OCI-LY7 (cell line): ENCODE data around the gene RAD9B. TPM values are rescaled to one million over a fixed set of nuclear protein-coding genes. Genes with fewer than 3 reads are reported as not detected.

Experiments
- BruUV-seq: library from RNA; stranded (reverse); fragments of 400-500 nt; replicated peaks from 2 replicates; lab custom pipeline; 2021; lab: Mats Ljungman, UMichigan
- CTCF ChIA-PET: fragments of 300-600 bp; sonication (Branson Sonifier 250); formaldehyde crosslinking; loops from one replicate; lab custom pipeline; 2022; ENCODE audit warnings: antibody characterized with exemption; ENCODE audit not compliant: unreplicated experiment; lab: Charles Lee
- POLR2A ChIA-PET: fragments of 300-600 bp; sonication (Branson Sonifier 250); formaldehyde crosslinking; loops from one replicate; lab custom pipeline; 2022; ENCODE audit warnings: antibody characterized with exemption; lab: Charles Lee
- DNase-seq: peaks from one replicate; pipeline ENCODE4 v3.0.0-alpha.2; 2015; ENCODE audit warnings: low spot score
- H2AFZ ChIP-seq: fragments of 200-600 bp; sonication (generic), shearing (Covaris generic); 2 replicates; pipeline ENCODE4 v1.6.1; 2014; ENCODE audit warnings: mild to moderate bottlenecking, antibody characterized with exemption, low read length, moderate library complexity
- H3K27ac ChIP-seq: fragments of 200-600 bp; sonication (generic); 2 replicates; pipeline ENCODE4 v1.5.1; 2014; ENCODE audit warnings: mixed run types, low read depth, mild to moderate bottlenecking, moderate library complexity, low read length, inconsistent platforms; ENCODE audit not compliant: poor library complexity, severe bottlenecking
- H3K36me3 ChIP-seq: fragments of 200-600 bp; sonication (generic); 2 replicates; pipeline ENCODE4 v1.6.1; 2014; ENCODE audit warnings: mild to moderate bottlenecking, antibody characterized with exemption, low read length, moderate library complexity, mixed read lengths; ENCODE audit not compliant: insufficient read depth
- H3K4me1 ChIP-seq: fragments of 200-600 bp; sonication (generic); 2 replicates; pipeline ENCODE4 v1.5.1; 2014; ENCODE audit warnings: mild to moderate bottlenecking, low read length; ENCODE audit not compliant: insufficient read depth, poor library complexity, severe bottlenecking
- H3K4me2 ChIP-seq: fragments of 200-600 bp; sonication (generic); 2 replicates; pipeline ENCODE4 v1.6.1; 2014; ENCODE audit warnings: mild to moderate bottlenecking, low read length
- H3K4me3 ChIP-seq: fragments of 200-600 bp; sonication (generic); 2 replicates; pipeline ENCODE4 v1.5.1; 2014; ENCODE audit warnings: mild to moderate bottlenecking, low read depth, low read length; ENCODE audit not compliant: poor library complexity, severe bottlenecking
- H3K79me2 ChIP-seq: fragments of 200-600 bp; sonication (generic); 2 replicates; pipeline ENCODE4 v1.6.1; 2016; ENCODE audit warnings: low read depth, mild to moderate bottlenecking, low read length, moderate library complexity, mixed read lengths; ENCODE audit not compliant: insufficient read depth
- H3K9me2 ChIP-seq: fragments of 200-600 bp; sonication (generic); 2 replicates; pipeline ENCODE4 v1.6.1; 2016; ENCODE audit warnings: mild to moderate bottlenecking, low read length, mixed read lengths; ENCODE audit not compliant: insufficient read depth
- H3K9me3 ChIP-seq: fragments of 200-600 bp; sonication (generic); 2 replicates; pipeline ENCODE4 v1.6.1; 2014; ENCODE audit warnings: mild to moderate bottlenecking, mixed run types, low read length, mixed read lengths
- H4K20me1 ChIP-seq: fragments of 200-600 bp; sonication (generic); 2 replicates; pipeline ENCODE4 v1.6.1; 2014; ENCODE audit warnings: mild to moderate bottlenecking, antibody characterized with exemption, low read length, moderate library complexity, mixed read lengths; ENCODE audit not compliant: insufficient read depth
- EZH2phosphoT487 ChIP-seq: fragments of 200-600 bp; sonication (generic); IDR thresholded peaks from 2 replicates; pipeline ENCODE4 v1.6.1; 2018; ENCODE audit warnings: low read depth, borderline replicate concordance, mild to moderate bottlenecking, mixed run types, antibody characterized with exemption, low read length, moderate library complexity, mixed read lengths
- intact Hi-C: fragments of 100-400 bp; cut with micrococcal nuclease; formaldehyde crosslinking; loops from one replicate; pipeline ENCODE4 v1.10.0; 2022; ENCODE audit not compliant: unreplicated experiment
- total RNA-seq, 2 experiments: library from RNA; depleted of rRNA in 1 of 2; stranded (reverse); fragments of >200 nt in 1 of 2; shearing (Covaris generic) in 1 of 2; gene quantifications; 2 replicates each; pipeline ENCODE4 v1.2.3, GENCODE V29; 2014 to 2022
- TF ChIP-seq, protein P1 (sequence below): fragments of 200-600 bp; sonication (generic); conservative IDR thresholded peaks from 2 replicates; pipeline ENCODE4 v1.5.1; 2014; ENCODE audit warnings: mild to moderate bottlenecking, antibody characterized with exemption, low read length, moderate library complexity, mixed read lengths

Gene RAD9B
- total RNA-seq, 2 experiments from 2014 or later: 0.76 to 3.0 TPM

DNA sequence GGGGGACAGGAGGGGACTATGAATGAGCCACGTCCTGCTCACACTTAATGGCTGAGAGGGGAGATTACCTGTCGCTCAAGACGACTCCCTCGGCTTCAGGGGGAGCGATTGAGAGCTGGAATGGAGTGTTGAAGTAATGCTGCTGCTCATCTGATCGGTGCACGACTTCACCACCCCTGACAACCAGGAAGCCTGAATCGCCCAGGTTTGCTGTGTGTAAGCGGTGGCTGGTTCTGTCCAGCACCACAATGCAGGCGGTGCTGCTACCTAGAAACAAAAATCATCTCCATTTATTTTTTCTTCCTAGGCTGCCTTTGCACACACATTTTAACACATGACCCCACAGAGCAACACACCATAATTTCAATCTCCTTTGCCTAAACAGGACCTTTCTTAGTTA is 43.7 kb downstream of the RAD9B start:
- intact Hi-C loops: no loop called here
- H2AFZ ChIP-seq: no peak overlapping the region
- TF ChIP-seq, protein P1, sequence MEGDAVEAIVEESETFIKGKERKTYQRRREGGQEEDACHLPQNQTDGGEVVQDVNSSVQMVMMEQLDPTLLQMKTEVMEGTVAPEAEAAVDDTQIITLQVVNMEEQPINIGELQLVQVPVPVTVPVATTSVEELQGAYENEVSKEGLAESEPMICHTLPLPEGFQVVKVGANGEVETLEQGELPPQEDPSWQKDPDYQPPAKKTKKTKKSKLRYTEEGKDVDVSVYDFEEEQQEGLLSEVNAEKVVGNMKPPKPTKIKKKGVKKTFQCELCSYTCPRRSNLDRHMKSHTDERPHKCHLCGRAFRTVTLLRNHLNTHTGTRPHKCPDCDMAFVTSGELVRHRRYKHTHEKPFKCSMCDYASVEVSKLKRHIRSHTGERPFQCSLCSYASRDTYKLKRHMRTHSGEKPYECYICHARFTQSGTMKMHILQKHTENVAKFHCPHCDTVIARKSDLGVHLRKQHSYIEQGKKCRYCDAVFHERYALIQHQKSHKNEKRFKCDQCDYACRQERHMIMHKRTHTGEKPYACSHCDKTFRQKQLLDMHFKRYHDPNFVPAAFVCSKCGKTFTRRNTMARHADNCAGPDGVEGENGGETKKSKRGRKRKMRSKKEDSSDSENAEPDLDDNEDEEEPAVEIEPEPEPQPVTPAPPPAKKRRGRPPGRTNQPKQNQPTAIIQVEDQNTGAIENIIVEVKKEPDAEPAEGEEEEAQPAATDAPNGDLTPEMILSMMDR: no peak
- TF ChIP-seq EZH2phosphoT487: no peak
- H3K36me3 ChIP-seq: peaks cover 80% of the 10 kb centered on the region
- peaks cover 5% of the 10 kb centered on the region for H3K4me1 ChIP-seq
- H3K9me2 ChIP-seq: no peaks in the 10 kb centered on the region
- no TSS peak for BruUV-seq
- H4K20me1 ChIP-seq: no peaks in the 10 kb centered on the region
- H3K4me3 ChIP-seq: no peak overlapping the region
- ChIA-PET CTCF (no interaction called here), POLR2A (no interaction called here)
- no peaks in the 10 kb centered on the region for H3K9me3 ChIP-seq
- peaks cover 31% of the 10 kb centered on the region; the same call in 1 of the 2 replicates for H3K79me2 ChIP-seq
- no peak overlapping the region for H3K27ac ChIP-seq
- H3K4me2 ChIP-seq: no peak overlapping the region
- no peak for DNase-seq

DNA sequence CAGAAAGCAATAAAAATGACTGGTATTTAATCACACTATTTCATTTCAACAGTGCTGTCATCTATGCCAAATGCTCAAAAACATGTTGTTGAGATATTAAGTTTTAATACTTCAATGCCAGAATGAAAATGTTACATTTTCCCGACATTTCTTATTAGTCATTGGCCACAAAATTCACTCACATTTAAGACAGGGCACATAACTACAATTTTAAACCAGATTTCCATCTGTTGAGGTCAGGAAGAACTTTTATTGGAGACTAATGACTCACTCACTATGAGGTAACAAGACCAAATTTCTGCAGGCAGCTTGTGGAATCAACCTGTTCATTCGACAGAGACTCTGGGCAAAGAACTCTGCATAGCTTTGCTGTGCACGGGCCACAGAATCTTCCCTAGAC is 44.2 kb downstream of the RAD9B start:
- Histone ChIP-seq H3K9me2 (no peaks in the 10 kb centered on the region), H3K79me2 (peaks cover 31% of the 10 kb centered on the region; the same call in 1 of the 2 replicates), H3K27ac (no peak overlapping the region), H4K20me1 (no peaks in the 10 kb centered on the region), H3K4me3 (no peak overlapping the region), H3K4me1 (peaks cover 5% of the 10 kb centered on the region), H3K4me2 (no peak overlapping the region), H2AFZ (no peak overlapping the region), H3K36me3 (peaks cover 86% of the 10 kb centered on the region), H3K9me3 (no peaks in the 10 kb centered on the region)
- intact Hi-C loops: no loop called here
- no peak for DNase-seq
- TF ChIP-seq, protein P1: no peak
- TF ChIP-seq EZH2phosphoT487: no peak
- BruUV-seq: no TSS peak
- CTCF ChIA-PET: no interaction called here
- POLR2A ChIA-PET: no interaction called here

DNA sequence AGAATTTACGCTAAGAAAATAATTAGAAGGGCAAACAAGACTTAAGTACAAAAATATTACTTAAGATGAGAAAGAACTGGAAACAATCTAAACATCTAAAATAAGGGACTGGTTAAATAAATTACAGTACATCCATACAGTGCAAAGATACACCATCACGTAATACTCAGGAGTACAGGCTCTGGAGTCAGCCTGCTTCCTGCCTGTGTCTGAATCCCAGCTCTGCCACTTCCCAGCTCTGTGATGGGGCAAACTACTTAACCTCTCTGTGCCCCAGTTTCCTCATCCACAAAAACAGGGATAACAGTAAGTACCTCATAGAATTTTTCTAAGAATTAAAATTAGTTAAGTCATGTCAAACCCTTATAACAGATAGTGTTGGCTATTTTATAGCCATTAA is 45.0 kb downstream of the RAD9B start:
- no peaks in the 10 kb centered on the region for H3K9me2 ChIP-seq
- H3K9me3 ChIP-seq: no peaks in the 10 kb centered on the region
- no peak overlapping the region for H3K27ac ChIP-seq
- ChIA-PET CTCF (no interaction called here), POLR2A (no interaction called here)
- no peak overlapping the region for H2AFZ ChIP-seq
- TF ChIP-seq, protein P1: no peak
- no peak for TF ChIP-seq EZH2phosphoT487
- peaks cover 5% of the 10 kb centered on the region for H3K4me1 ChIP-seq
- intact Hi-C loops: no loop called here
- no TSS peak for BruUV-seq
- peaks cover 87% of the 10 kb centered on the region for H3K36me3 ChIP-seq
- no peak for DNase-seq
- no peaks in the 10 kb centered on the region for H4K20me1 ChIP-seq
- peaks cover 38% of the 10 kb centered on the region; the same call in 1 of the 2 replicates for H3K79me2 ChIP-seq
- no peak overlapping the region for H3K4me2 ChIP-seq
- H3K4me3 ChIP-seq: no peak overlapping the region
